Measurements from ENCODE around the gene ACER3.

- no peak for TF ChIP-seq POLR2A (IDR thresholded peaks at IDR 0.05)
- TF ChIP-seq, protein P1, sequence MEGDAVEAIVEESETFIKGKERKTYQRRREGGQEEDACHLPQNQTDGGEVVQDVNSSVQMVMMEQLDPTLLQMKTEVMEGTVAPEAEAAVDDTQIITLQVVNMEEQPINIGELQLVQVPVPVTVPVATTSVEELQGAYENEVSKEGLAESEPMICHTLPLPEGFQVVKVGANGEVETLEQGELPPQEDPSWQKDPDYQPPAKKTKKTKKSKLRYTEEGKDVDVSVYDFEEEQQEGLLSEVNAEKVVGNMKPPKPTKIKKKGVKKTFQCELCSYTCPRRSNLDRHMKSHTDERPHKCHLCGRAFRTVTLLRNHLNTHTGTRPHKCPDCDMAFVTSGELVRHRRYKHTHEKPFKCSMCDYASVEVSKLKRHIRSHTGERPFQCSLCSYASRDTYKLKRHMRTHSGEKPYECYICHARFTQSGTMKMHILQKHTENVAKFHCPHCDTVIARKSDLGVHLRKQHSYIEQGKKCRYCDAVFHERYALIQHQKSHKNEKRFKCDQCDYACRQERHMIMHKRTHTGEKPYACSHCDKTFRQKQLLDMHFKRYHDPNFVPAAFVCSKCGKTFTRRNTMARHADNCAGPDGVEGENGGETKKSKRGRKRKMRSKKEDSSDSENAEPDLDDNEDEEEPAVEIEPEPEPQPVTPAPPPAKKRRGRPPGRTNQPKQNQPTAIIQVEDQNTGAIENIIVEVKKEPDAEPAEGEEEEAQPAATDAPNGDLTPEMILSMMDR (IDR thresholded peaks at IDR 0.05): no peak
Observed at GRCh38 chr11:77071671-77072605, 211.2 kb downstream of the ACER3 start.
